GM12878 (cell line): Measurements from ENCODE around the gene GARNL3. TPM values are rescaled to one million over a fixed set of nuclear protein-coding genes. Genes with fewer than 3 reads are reported as not detected.

Experiments
- ATAC-seq: fragments of 200-7000 bp; cut with Tn5 transposase; 3 replicates; pipeline ENCODE4 v1.9.1; 2020; ENCODE audit warnings: mild to moderate bottlenecking, moderate library complexity
- BruUV-seq: library from RNA; stranded (reverse); fragments of 400-500 nt; replicated peaks from 2 replicates; lab custom pipeline; 2021; lab: Mats Ljungman, UMichigan
- CTCF ChIA-PET: fragments of 300-600 bp; sonication (Branson Sonifier 250); formaldehyde crosslinking; extraction: SDS; loops from one replicate; lab custom pipeline; 2021; ENCODE audit warnings: inconsistent platforms; lab: Yijun Ruan, JAX
- POLR2A ChIA-PET: fragments of 350-600 bp; formaldehyde crosslinking; extraction: SDS; loops from one replicate; lab custom pipeline; 2021; ENCODE audit warnings: inconsistent platforms; lab: Charles Lee
- RAD21 ChIA-PET: fragments of 300-600 bp; sonication (Branson Sonifier 250); formaldehyde crosslinking; loops from one replicate; lab custom pipeline; 2023; ENCODE audit warnings: antibody characterized with exemption; ENCODE audit not compliant: unreplicated experiment; lab: Charles Lee
- SMC1A ChIA-PET: fragments of 300-600 bp; sonication (Branson Sonifier 250); formaldehyde crosslinking; loops from one replicate; lab custom pipeline; 2023; ENCODE audit not compliant: unreplicated experiment, uncharacterized antibody; lab: Charles Lee
- DNase-seq: peaks from one replicate; pipeline ENCODE4 v3.0.0-alpha.2; 2011; ENCODE audit warnings: low read depth, low spot score
- FAIRE-seq: peaks from 3 replicates; lab custom pipeline; 2011; peaks lifted over from hg19 to GRCh38; lab: Jason Lieb, UNC
- H2AFZ ChIP-seq: 2 replicates; pipeline ENCODE4 v1.6.0; 2011; ENCODE audit warnings: low read depth, low read length, control low read depth; ENCODE audit not compliant: control insufficient read depth
- H3K27ac ChIP-seq: 2 replicates; pipeline ENCODE4 v1.5.1; 2011; ENCODE audit warnings: control low read depth; ENCODE audit not compliant: control insufficient read depth, insufficient read depth
- H3K27me3 ChIP-seq, 2 experiments: replicated peaks in 1 of 2; 2 replicates each; pipeline versions ENCODE4 v1.6.0 to v1.6.1; 2011; ENCODE audit warnings: low read length in 1 of 2; ENCODE audit not compliant: control insufficient read depth in 2 of 2, insufficient read depth in 2 of 2
- H3K36me3 ChIP-seq, 2 experiments: 2 replicates each; pipeline ENCODE4 v1.5.1; 2011; ENCODE audit warnings: low read length in 1 of 2; ENCODE audit not compliant: control insufficient read depth in 2 of 2, insufficient read depth in 2 of 2
- H3K4me1 ChIP-seq: 2 replicates; pipeline ENCODE4 v1.6.1; 2011; ENCODE audit warnings: mild to moderate bottlenecking, low read length, moderate library complexity, mixed read lengths; ENCODE audit not compliant: control insufficient read depth, insufficient read depth
- H3K4me2 ChIP-seq: 2 replicates; pipeline ENCODE4 v1.6.0; 2011; ENCODE audit warnings: control low read depth; ENCODE audit not compliant: control insufficient read depth, insufficient read depth
- H3K4me3 ChIP-seq: fragments of 200-600 bp; sonication (generic); 2 replicates; pipeline ENCODE4 v1.5.1; 2016
- H3K79me2 ChIP-seq: 2 replicates; pipeline ENCODE4 v1.6.0; 2011; ENCODE audit warnings: low read length; ENCODE audit not compliant: control insufficient read depth, insufficient read depth
- H3K9ac ChIP-seq: 2 replicates; pipeline ENCODE4 v1.8.0; 2011; ENCODE audit warnings: low read length, control low read depth, mixed read lengths; ENCODE audit not compliant: control insufficient read depth, insufficient read depth
- H3K9me3 ChIP-seq: replicated peaks from 3 replicates; pipeline ENCODE4 v1.5.1; 2011; ENCODE audit warnings: mild to moderate bottlenecking, low read length; ENCODE audit not compliant: control insufficient read depth, insufficient read depth
- H4K20me1 ChIP-seq: 2 replicates; pipeline ENCODE4 v1.6.0; 2011; ENCODE audit not compliant: control insufficient read depth, insufficient read depth
- POLR2AphosphoS2 ChIP-seq: IDR thresholded peaks from 2 replicates; pipeline ENCODE4 v1.6.1; 2011; ENCODE audit warnings: low read depth, mild to moderate bottlenecking, low read length, improper control_type of control experiment, moderate library complexity
- SMAD1 ChIP-seq: fragments of 450-650 bp; IDR thresholded peaks from 2 replicates; pipeline ENCODE4 v1.6.1; 2018; ENCODE audit warnings: mild to moderate bottlenecking, low read depth; ENCODE audit not compliant: partially characterized antibody
- STAT1 ChIP-seq: fragments of 450-650 bp; conservative IDR thresholded peaks from 2 replicates; pipeline ENCODE4 v1.6.1; 2014; ENCODE audit warnings: antibody characterized with exemption, mild to moderate bottlenecking
- ZNF217 ChIP-seq: fragments of 450-650 bp; IDR thresholded peaks from 2 replicates; pipeline ENCODE4 v1.6.1; 2017; ENCODE audit warnings: antibody characterized with exemption, mild to moderate bottlenecking
- ZNF622 ChIP-seq: fragments of 450-650 bp; IDR thresholded peaks from 2 replicates; pipeline ENCODE4 v1.6.1; 2017; ENCODE audit warnings: mild to moderate bottlenecking, inconsistent platforms
- ZZZ3 ChIP-seq: IDR thresholded peaks from 2 replicates; pipeline ENCODE4 v1.6.1; 2011; ENCODE audit warnings: low read depth; ENCODE audit not compliant: control insufficient read depth, insufficient read length
- WGBS: methylation state at CpG from one replicate; pipeline ENCODE4 v1.1.6; 2016; ENCODE audit warnings: low lambda C conversion rate; ENCODE audit not compliant: insufficient replicate concordance, insufficient coverage; ENCODE audit errors: missing lambda C conversion rate; 5-methylcytosine and 5-hydroxymethylcytosine counted together
- in situ Hi-C: fragments of 300-500 bp; cut with MboI; formaldehyde crosslinking; loops from 9 replicates; pipeline ENCODE4 v1.14.3; 2018; ENCODE audit warnings: mixed read lengths
- intact Hi-C: fragments of 100-400 bp; cut with micrococcal nuclease; formaldehyde crosslinking; loops from one replicate; pipeline ENCODE4 v1.14.2; 2022; ENCODE audit not compliant: unreplicated experiment
- polyA plus RNA-seq, 11 experiments: library from polyadenylated mRNA; depleted of rRNA in 4 of 11; unstranded in 6 of 11; stranded (reverse) in 5 of 11; fragments of >200 nt; fragmentation: Nextera tagmentation in 4 of 11; fragmentation: Illumina TruSeq in 1 of 11; extraction: Ambion mirVana in 4 of 11; extraction: Trizol in 1 of 11; gene quantifications; 1 replicate in 1 of 11; 2 replicates in 10 of 11; pipeline versions ENCODE4 v1.2.1 to v1.2.3, GENCODE V29; 2011 to 2016; ENCODE audit warnings: inconsistent platforms in 2 of 11, missing spikeins in 2 of 11, low read depth in 1 of 11
- total RNA-seq, 4 experiments: library from RNA; depleted of rRNA in 3 of 4; stranded (reverse); fragments of >200 nt in 3 of 4; fragmentation: Illumina TruSeq in 1 of 4; extraction: Trizol in 1 of 4; gene quantifications; 2 replicates each; pipeline versions ENCODE4 v1.2.1 to v1.2.3, GENCODE V29; 2013 to 2021
- TF ChIP-seq, protein P1 (sequence below): IDR thresholded peaks from 2 replicates; pipeline ENCODE4 v1.6.1; 2011; ENCODE audit warnings: low read depth, low read length, improper control_type of control experiment, borderline replicate concordance
- TF ChIP-seq, protein P2 (sequence below): IDR thresholded peaks from 2 replicates; pipeline ENCODE4 v1.6.1; 2012; ENCODE audit warnings: low read length, inconsistent platforms

Gene GARNL3
- total and polyA plus RNA-seq, 10 of the 15 experiments (the other 5 are each of a cell fraction or from before 2014, with no cell fraction given), result 0.89 to 13.2 (median 6.3) TPM

DNA sequence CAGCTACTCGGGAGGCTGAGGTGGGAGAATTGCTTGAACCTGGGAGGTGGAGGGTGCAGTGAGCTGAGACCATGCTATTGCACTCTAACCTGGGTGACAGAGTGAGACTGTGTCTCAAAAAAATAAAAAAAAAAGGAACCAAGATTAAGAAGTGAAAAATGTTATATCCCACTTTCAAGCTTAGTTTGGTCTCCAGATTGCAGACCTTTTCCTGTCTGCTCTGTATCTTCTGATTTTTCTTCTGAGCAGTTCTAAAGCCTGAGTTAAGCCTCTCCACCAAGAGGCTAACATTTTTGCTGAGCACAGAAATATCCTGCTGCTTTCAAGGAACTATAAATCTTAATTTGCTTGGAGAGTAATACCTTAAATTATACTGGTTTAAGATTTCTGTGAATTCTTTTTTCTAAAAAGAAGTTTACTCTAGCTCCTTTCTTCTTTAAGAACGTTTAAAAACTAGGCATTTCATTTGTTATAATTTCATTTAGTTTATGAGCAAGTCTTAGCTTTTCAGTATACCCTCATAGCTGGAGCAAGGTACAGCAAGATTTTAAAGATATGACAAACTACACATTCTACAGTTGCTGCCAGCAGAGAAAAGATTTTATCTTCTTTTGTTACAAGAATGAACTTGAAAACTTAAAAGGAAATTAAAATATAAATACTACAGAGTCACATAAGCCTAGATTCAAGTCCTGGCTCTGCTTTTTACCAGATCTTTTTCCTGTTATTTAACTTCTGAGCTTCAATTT, 55.0 kb downstream of the GARNL3 start:
- Histone ChIP-seq H3K36me3 (peaks cover 0 to 5% of the 10 kb centered on the region in 2 experiments; a peak in 1 of 4 replicates), H3K9me3 (peaks cover 10% of the 10 kb centered on the region), H3K4me3 (no peak overlapping the region), H3K79me2 (no peaks in the 10 kb centered on the region), H2AFZ (no peak overlapping the region), H3K4me1 (peaks cover 14% of the 10 kb centered on the region), H3K27ac (peak overlapping the region; percentile 52; the same call in 1 of the 2 replicates), H4K20me1 (no peaks in the 10 kb centered on the region), H3K27me3 (no peaks in the 10 kb centered on the region), H3K4me2 (peak overlapping the region; percentile 38; the same call in 1 of the 2 replicates), H3K9ac (no peak overlapping the region)
- BruUV-seq, result no TSS peak
- WGBS, result 5% methylated on average over 2 of the region's 2 CpGs
- in situ Hi-C loops, result no loop called here
- ChIA-PET POLR2A (interaction anchor here (0.6 to 0.9 kb wide), 4 partner anchors 97 to 1685 kb away, joined by 3 to 4 read pairs (median 3); no protein-coding TSS in a partner anchor), SMC1A (interaction anchor here (0.6 to 1.5 kb wide), 7 partner anchors 11 to 394 kb away, joined by 3 to 5 read pairs (median 3); no protein-coding TSS in a partner anchor), RAD21 (interaction anchor here (0.6 to 1.9 kb wide), 4 partner anchors 12 to 372 kb away, joined by 3 to 8 read pairs (median 4); partner anchors contain the start of gene SLC2A8), CTCF (interaction anchor here (1.1 to 2.9 kb wide), 4 partner anchors 8 to 78 kb away, joined by 3 to 10 read pairs (median 6); partner anchors contain the start of gene SLC2A8)
- TF ChIP-seq ZZZ3 (no peak), SMAD1 (no peak), STAT1 (no peak), POLR2AphosphoS2 (no peak), ZNF217 (no peak), ZNF622 (no peak)
- TF ChIP-seq, protein P1, sequence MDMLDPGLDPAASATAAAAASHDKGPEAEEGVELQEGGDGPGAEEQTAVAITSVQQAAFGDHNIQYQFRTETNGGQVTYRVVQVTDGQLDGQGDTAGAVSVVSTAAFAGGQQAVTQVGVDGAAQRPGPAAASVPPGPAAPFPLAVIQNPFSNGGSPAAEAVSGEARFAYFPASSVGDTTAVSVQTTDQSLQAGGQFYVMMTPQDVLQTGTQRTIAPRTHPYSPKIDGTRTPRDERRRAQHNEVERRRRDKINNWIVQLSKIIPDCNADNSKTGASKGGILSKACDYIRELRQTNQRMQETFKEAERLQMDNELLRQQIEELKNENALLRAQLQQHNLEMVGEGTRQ, result no peak
- TF ChIP-seq, protein P2, sequence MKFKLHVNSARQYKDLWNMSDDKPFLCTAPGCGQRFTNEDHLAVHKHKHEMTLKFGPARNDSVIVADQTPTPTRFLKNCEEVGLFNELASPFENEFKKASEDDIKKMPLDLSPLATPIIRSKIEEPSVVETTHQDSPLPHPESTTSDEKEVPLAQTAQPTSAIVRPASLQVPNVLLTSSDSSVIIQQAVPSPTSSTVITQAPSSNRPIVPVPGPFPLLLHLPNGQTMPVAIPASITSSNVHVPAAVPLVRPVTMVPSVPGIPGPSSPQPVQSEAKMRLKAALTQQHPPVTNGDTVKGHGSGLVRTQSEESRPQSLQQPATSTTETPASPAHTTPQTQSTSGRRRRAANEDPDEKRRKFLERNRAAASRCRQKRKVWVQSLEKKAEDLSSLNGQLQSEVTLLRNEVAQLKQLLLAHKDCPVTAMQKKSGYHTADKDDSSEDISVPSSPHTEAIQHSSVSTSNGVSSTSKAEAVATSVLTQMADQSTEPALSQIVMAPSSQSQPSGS, result no peak
- DNase-seq (peak; percentile 42), FAIRE-seq (peak; percentile 93), ATAC-seq (peak; percentile 79)
- intact Hi-C loops, result no loop called here
